Esophagus (tissue), 2 donors: Measurements from ENCODE around the gene PRKN. TPM values are rescaled to one million over a fixed set of nuclear protein-coding genes. Genes with fewer than 3 reads are reported as not detected.

Experiments used
- H3K27ac ChIP-seq, 2 donors: one replicate each; pipeline ENCODE4 v1.5.1; 2013; ENCODE audit warnings: low read depth in 2 of 2, mild to moderate bottlenecking in 2 of 2, inconsistent platforms in 1 of 2, low read length in 1 of 2, moderate library complexity in 1 of 2
- H3K27me3 ChIP-seq, 2 donors: one replicate each; pipeline ENCODE4 v1.6.1; 2013; ENCODE audit warnings: low read length in 2 of 2, control low read depth in 1 of 2, mild to moderate bottlenecking in 1 of 2; ENCODE audit not compliant: insufficient read depth in 2 of 2, control insufficient read depth in 1 of 2
- H3K36me3 ChIP-seq, 2 donors: one replicate each; pipeline ENCODE4 v1.6.1; 2013; ENCODE audit warnings: low read length in 1 of 2; ENCODE audit not compliant: control insufficient read depth in 2 of 2, insufficient read depth in 2 of 2
- H3K4me1 ChIP-seq, 2 donors: one replicate each; pipeline ENCODE4 v1.6.1; 2013; ENCODE audit warnings: low read length in 1 of 2; ENCODE audit not compliant: control insufficient read depth in 2 of 2, insufficient read depth in 2 of 2
- H3K4me3 ChIP-seq, 2 donors: one replicate each; pipeline ENCODE4 v1.5.1; 2013; ENCODE audit warnings: low read length in 2 of 2, mild to moderate bottlenecking in 2 of 2, low read depth in 1 of 2, moderate library complexity in 1 of 2
- H3K9me3 ChIP-seq, 2 donors: one replicate each; pipeline ENCODE4 v1.6.1; 2013; ENCODE audit warnings: mild to moderate bottlenecking in 2 of 2, low read depth in 1 of 2, low read length in 1 of 2, moderate library complexity in 1 of 2; ENCODE audit not compliant: control insufficient read depth in 2 of 2, insufficient read depth in 1 of 2
- WGBS, 2 donors: extraction: QIAGEN DNeasy Blood & Tissue Kit; methylation state at CpG; one replicate each; pipeline ENCODE4 v1.1.7; 2013; 5-methylcytosine and 5-hydroxymethylcytosine counted together
- polyA plus RNA-seq, 2 donors: library from polyadenylated mRNA; stranded (reverse); fragments of 200-250 nt; gene quantifications; one replicate each; pipeline ENCODE4 v1.2.3, GENCODE V29; 2013
- donor health status: healthy with polysubstance abuse.
- donor health status: Bipolar disorder and iron deficiency.

Gene PRKN
- polyA plus RNA-seq, 2 donors = 0.28 to 0.45 TPM

DNA sequence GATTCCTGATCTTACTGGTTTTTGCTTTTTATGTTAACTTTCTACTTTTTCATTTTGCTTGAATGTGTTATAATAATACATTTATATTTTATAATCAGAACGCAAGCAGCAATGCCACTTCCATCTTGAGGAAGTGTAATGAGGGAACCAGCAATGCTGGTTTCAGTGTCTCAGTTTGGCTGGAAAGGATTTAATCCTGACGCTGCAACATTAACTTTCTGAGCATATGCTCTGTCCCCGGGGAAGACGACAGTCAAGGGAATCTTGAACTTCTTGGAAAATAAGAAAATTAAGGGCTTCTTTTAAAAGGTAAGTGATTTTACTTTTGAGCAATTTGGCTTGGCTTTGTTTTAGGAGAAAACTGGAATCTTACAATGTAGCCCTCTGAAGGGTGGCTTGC is 1248.2 kb downstream of the PRKN start:
- H3K4me1 ChIP-seq = no peaks in the 10 kb centered on the region
- H3K36me3 ChIP-seq = no peaks in the 10 kb centered on the region
- H3K27me3 ChIP-seq = no peaks in the 10 kb centered on the region
- no peak overlapping the region for H3K4me3 ChIP-seq
- H3K9me3 ChIP-seq = no peaks in the 10 kb centered on the region
- WGBS, 2 donors = 95 to 97% methylated on average over 4 of the region's 4 CpGs
- no peak overlapping the region for H3K27ac ChIP-seq

DNA sequence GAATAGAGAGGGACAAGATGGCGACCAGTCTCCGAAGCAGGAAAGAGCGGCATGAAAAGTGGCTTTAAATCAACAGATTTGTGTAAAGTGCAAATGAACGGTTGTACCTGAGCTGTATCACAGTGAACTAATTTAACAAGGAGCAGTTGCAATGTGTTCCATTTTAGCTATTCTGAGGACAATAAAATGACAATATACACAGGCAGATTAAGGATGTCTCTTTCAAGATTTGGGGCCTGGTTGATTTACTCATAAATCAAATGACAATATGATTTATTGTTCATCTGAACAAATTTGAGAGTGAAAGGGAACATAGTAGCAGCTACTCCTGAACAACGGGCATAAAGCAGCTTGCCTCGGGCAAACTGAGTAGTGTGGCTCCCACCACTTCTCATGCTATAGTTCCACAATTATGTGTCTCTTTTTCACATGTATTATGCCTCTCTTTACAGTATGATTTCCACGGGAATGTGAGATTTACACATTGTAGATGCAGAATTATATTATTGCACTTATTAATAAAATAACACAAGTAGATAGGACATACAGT is 1249.6 kb downstream of the PRKN start:
- WGBS, 2 donors = 84 to 87% methylated on average over 7 of the region's 7 CpGs
- Histone ChIP-seq H3K27me3 (no peaks in the 10 kb centered on the region), H3K9me3 (no peaks in the 10 kb centered on the region), H3K27ac (no peak overlapping the region), H3K4me3 (no peak overlapping the region), H3K36me3 (no peaks in the 10 kb centered on the region), H3K4me1 (no peaks in the 10 kb centered on the region)

DNA sequence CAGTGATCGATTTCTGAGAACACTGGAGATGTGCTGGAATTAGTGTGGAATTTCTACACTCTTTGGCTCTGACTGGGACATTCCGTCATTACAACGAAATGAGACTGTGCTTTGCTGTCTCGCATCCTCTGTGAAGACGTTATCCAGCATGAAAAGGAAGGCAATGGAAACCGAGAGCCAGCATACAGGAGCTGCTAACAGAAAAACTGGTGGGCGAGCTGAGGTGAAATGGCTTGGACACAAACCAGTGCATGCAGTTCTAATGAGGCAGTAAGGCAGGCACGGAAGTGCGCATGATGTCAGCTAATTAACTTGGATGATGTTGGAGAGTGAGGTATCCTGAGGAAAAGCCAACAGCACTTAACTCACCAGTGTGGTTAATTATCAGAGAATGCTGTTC is 1250.9 kb downstream of the PRKN start:
- Histone ChIP-seq H3K27ac (no peak overlapping the region), H3K4me3 (no peak overlapping the region)

DNA sequence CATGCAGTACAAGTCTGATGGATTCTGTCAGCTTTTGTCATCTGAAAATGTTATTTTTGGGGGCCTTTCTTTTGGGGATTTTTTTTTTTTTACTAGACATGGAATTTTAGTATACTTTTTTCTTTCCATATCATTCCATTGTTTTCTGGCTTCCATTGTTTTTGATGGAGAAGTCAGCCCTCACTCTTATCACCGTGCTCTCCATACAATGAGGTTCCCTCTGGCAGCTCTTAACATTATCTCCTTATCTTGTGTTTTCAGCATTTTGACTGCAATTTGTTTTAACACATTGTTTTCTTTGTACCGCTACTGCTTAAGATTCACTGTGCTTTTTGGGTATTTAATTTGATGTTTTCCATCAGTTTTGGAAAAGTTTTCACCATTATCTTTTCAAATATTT is 1262.2 kb downstream of the PRKN start:
- Histone ChIP-seq H3K4me3 (no peak overlapping the region), H3K36me3 (no peaks in the 10 kb centered on the region), H3K9me3 (no peaks in the 10 kb centered on the region), H3K27ac (no peak overlapping the region), H3K27me3 (no peaks in the 10 kb centered on the region), H3K4me1 (no peaks in the 10 kb centered on the region)
- WGBS, 2 donors = 67 to 70% methylated on average over 2 of the region's 2 CpGs

More for the DNA sequence above, 1250.9 kb downstream of the PRKN start:
- H3K27me3 ChIP-seq = no peaks in the 10 kb centered on the region
- 71 to 75% methylated on average over 9 of the region's 9 CpGs for WGBS, 2 donors
- H3K9me3 ChIP-seq = no peaks in the 10 kb centered on the region
- H3K4me1 ChIP-seq = no peaks in the 10 kb centered on the region
- H3K36me3 ChIP-seq = no peaks in the 10 kb centered on the region

DNA sequence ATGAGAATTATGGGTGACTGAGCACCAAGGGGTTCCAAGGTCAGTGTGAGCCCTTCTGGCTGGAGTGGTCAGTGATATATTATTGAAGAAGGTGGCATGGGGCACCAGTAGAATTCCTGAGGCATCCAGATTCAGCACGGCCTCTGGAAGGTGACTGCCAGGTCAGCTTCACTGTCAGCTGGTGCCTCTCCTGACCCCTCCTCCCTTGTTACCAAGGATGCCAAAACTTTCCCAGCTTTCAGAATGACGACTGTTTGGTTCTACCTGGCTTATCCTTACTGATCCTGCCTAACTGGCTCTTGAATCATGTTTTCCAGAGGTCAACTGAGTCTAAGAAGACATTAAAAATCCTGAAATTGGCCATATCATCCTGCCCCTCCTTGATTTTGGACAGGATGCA is 1264.5 kb downstream of the PRKN start:
- Histone ChIP-seq H3K9me3 (no peaks in the 10 kb centered on the region), H3K36me3 (no peaks in the 10 kb centered on the region), H3K4me3 (no peak overlapping the region), H3K4me1 (no peaks in the 10 kb centered on the region), H3K27me3 (no peaks in the 10 kb centered on the region), H3K27ac (no peak overlapping the region)
- 58 to 67% methylated on average over 2 of the region's 2 CpGs for WGBS, 2 donors

DNA sequence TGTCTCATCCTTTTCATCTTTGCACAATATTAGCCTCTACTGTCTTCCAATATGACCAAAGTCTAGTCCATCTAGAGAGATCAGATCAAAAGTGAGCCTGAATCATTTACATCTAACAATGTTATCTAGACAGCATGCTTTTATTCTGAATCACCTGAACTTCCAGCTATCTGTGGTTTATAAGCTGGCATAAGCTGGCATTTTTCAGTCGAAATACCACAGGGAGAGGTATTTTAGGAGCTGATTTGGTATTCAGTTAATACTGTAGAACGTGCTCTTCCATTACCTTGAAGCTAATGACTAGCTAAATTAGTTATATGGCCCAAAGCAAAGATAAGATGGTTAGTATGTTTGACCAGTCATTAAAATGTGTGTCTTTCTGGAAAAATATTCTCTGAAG is 1265.4 kb downstream of the PRKN start:
- H3K9me3 ChIP-seq = no peaks in the 10 kb centered on the region
- H3K4me1 ChIP-seq = no peaks in the 10 kb centered on the region
- whole genome bisulfite sequencing, 2 donors = 79 to 83% methylated on average over 2 of the region's 2 CpGs
- no peaks in the 10 kb centered on the region for H3K27me3 ChIP-seq
- no peak overlapping the region for H3K4me3 ChIP-seq
- H3K27ac ChIP-seq = no peak overlapping the region
- H3K36me3 ChIP-seq = no peaks in the 10 kb centered on the region

DNA sequence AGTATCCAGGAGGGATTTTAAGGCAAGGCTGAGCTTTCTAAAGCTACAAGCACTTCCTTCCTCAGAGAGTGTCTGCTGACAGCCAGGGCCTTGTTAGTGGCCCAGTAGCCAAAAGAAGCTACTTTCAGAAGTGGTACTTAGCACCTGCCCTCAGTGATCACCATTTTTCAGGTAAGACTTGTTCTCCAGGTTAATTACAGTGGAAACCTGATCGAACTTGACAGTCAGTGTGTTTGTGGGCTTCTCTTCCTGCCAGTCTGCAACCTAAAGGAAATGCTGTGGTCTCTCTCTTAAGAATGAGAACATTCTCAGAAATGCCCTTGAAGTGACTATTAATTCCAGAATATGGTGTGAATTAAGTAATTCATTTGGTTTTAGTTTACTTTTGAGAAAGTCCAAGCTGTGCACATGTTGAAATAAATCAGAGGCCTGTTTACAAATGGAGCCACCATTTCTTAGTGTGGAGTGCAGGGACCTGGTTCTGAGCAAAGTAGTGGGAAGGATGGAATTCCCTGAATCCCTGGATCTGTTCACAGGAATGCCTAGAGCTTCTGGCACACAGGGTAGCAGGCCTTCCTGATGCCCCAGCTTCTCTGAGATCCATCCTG is 1268.5 kb downstream of the PRKN start:
- Histone ChIP-seq H3K36me3 (no peaks in the 10 kb centered on the region), H3K4me1 (no peaks in the 10 kb centered on the region), H3K27me3 (no peaks in the 10 kb centered on the region), H3K27ac (no peak overlapping the region), H3K4me3 (no peak overlapping the region), H3K9me3 (no peaks in the 10 kb centered on the region)
- 31 to 39% methylated on average over 1 of the region's 1 CpG for WGBS, 2 donors

DNA sequence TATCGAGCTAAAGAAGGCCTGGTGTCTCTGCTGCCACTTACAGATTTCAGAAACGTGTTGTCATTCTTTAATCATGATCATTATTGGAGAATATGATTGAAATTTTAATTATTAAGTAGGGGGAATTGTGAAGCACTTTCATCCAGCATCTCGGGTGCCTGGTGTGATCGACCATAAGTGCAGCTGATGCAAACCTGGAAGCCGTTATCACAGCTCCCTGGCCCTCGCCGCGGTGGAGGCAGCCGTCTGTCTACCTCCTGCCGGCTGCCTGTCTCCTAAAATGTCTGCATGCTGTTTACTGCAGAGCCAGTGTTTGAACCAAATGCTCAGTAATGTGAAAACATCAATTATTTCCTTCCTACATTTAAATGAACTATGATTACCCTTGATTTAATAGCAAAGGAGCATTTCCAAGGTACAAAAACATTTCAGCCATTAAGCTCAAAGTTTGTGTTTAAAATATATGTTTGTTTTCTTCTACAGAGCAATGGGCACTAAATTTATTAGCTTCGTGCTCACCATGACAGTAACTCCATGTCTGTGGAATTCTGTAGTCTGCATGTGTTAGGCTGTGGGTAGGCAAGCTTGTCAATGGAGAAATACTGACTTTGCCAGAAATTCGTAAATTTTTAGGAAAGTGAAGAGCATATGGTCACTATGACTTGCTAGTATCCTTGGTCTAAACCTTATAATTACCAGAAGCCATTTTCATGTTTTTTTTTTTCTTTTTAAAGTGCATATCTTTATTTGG is 1269.2 kb downstream of the PRKN start:
- Histone ChIP-seq H3K9me3 (no peaks in the 10 kb centered on the region), H3K4me1 (no peaks in the 10 kb centered on the region), H3K4me3 (no peak overlapping the region), H3K27me3 (no peaks in the 10 kb centered on the region), H3K27ac (no peak overlapping the region), H3K36me3 (no peaks in the 10 kb centered on the region)
- 76 to 77% methylated on average over 12 of the region's 12 CpGs for WGBS, 2 donors

DNA sequence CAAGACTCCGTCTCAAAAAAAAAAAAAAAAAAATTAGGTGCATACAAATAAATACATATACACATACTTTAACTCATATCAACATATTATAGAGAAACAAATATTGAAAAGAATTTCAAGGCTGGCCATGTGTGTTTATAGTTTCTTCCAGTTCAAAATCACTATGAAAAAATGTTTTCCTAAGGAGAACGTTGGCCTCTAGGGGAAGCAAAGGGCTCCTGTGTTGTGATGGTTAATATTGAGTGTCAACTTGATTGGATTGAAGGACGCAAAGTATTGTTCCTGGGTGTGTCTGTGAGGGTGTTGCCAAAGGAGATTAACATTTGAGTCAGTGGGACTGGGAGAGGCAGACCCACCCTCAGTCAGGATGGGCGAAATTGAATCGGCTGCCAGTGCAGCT is 1271.7 kb downstream of the PRKN start:
- Histone ChIP-seq H3K27me3 (no peaks in the 10 kb centered on the region), H3K4me1 (no peaks in the 10 kb centered on the region), H3K36me3 (no peaks in the 10 kb centered on the region), H3K27ac (no peak overlapping the region), H3K9me3 (no peaks in the 10 kb centered on the region), H3K4me3 (no peak overlapping the region)
- 78 to 89% methylated on average over 5 of the region's 5 CpGs for WGBS, 2 donors

DNA sequence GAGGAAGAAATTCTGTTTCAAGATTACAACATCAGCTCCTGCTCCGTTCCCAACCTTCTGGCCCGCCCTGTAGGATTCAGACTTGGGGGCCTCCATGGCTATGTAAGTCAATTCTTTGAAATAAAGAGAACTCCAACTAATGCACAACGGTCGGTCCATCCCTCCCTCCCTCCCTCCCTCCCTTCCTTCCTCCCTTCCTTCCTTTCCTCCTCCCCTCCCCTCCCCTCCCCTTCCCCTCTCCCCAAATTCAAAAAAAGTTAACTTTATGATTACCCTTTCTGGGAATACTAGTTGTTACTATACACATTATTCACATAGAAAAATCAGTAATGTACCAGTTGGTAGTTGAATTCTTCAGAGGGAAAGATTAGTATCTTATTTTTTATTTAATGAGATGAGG is 1274.0 kb downstream of the PRKN start:
- Histone ChIP-seq H3K4me3 (no peak overlapping the region), H3K36me3 (no peaks in the 10 kb centered on the region), H3K9me3 (no peaks in the 10 kb centered on the region), H3K27me3 (no peaks in the 10 kb centered on the region), H3K4me1 (no peaks in the 10 kb centered on the region), H3K27ac (no peak overlapping the region)
- WGBS, 2 donors = 83 to 84% methylated on average over 4 of the region's 4 CpGs
